ENCODE measurements around the gene NACA2.

The NACA2 gene

DNA sequence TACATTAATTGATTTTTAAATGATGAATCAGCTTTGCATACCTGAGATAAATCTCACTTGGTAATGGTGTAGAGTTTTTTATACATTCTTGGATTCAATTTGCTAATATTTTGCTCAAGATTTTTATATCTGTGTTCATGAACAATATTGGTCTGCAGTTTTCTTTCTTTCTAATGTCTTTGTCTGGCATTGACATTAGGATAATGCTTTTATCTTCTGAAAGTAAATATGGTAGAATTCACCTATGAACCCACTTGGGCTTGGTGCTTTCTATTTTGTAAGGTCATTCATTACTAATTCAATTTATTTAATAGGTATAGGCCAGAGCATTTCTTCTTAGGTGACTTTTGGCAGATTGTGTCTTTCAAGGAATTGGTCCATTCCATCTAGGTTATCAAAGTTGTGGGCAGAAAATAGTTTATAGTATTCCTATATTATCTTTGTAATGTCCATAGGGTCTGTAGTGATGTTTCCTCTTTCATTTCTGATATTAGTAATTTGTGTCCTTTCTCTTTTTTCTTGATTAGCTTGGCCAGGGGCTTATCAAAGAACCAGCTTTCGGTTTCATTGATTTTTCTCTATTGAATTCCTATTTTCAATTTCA lies 45.6 kb downstream of the NACA2 start:
- no peak for DNase-seq (ENCODE audit: low read depth in 2 of 2)

DNA sequence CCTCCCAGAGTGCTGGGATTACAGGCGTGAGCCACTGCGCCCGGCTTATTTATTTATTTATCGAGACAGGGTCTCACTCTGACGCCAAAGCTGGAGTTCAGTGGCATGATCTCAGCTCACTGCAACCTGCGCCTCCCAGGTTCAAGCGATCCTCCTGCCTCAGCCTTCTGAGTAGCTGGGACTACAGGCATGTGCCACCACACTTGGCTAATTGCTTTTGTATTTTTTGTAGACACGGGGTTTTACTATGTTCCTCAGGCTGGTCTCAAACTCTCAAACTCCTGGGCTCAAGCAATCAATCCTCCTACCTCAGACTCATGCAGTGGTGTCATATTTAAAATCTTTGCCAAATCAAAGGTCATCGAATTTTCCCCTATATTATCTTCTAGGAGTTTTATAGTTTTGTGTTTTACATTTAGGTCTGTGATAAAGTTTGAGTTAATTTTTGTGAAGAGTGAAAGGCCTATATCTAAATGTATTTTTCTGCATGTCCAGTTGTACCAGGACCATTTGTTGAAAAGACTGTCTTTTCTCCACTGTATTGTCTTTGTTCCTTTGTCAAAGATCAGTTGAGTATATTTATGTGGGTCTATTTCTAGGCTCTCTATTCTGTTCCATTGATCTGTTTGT lies 47.1 kb downstream of the NACA2 start:
- no peak for DNase-seq (ENCODE audit: low read depth in 2 of 2)

DNA sequence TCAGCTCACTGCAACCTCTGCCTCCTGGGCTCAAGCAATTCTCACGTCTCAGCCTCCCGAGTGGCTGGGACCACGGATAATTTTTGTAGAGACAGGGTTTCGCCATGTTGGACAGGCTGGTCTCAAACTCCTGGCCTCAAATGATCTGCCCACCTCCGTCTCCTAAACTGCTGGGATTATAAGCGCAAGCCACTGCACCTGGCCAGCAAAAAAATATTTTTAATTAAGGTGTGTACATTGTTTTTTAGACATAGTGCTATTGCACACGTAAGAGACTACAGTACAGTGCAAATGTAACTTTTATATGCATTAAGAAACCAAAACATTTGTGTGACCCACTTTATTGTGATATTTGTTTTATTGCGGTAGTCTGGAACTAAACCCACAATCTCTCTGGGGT lies 49.0 kb downstream of the NACA2 start:
- DNase-seq (ENCODE audit: low read depth in 2 of 2), result no peak

DNA sequence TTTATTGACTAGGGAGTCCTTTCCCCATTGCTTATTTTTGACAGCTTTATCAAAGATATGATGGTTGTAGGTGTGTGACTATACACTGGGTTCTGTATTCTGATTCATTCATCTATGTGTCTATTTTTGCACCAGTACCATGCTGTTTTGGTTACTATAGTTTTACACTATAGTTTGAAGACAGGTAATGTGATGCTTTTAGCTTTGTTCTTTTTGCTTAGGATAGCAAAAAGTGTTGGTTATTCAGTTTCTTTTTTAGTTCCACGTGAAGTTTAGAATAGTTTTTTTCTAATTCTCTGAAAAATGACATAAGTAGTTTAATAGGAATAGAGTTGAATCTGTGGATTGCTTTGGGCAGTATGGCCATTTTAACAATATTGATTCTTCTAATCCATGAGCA lies 50.1 kb downstream of the NACA2 start:
- no peak for DNase-seq (ENCODE audit: low read depth in 2 of 2)
